ENCODE measurements around the gene ANKRD10. TPM values are rescaled to one million over a fixed set of nuclear protein-coding genes. Genes with fewer than 3 reads are reported as not detected.
A peak's percentile ranks its signal among the peaks of the same experiment; 100 is the strongest.

Gene ANKRD10
- total and polyA plus RNA-seq, 2 donors from 2014 or later = 64.9 to 159 TPM

GRCh38 chr13:110925023-110925612 is 10.2 kb upstream of the ANKRD10 start:
- TF ChIP-seq, protein P1, sequence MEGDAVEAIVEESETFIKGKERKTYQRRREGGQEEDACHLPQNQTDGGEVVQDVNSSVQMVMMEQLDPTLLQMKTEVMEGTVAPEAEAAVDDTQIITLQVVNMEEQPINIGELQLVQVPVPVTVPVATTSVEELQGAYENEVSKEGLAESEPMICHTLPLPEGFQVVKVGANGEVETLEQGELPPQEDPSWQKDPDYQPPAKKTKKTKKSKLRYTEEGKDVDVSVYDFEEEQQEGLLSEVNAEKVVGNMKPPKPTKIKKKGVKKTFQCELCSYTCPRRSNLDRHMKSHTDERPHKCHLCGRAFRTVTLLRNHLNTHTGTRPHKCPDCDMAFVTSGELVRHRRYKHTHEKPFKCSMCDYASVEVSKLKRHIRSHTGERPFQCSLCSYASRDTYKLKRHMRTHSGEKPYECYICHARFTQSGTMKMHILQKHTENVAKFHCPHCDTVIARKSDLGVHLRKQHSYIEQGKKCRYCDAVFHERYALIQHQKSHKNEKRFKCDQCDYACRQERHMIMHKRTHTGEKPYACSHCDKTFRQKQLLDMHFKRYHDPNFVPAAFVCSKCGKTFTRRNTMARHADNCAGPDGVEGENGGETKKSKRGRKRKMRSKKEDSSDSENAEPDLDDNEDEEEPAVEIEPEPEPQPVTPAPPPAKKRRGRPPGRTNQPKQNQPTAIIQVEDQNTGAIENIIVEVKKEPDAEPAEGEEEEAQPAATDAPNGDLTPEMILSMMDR (IDR thresholded peaks at IDR 0.05; ENCODE audit: borderline replicate concordance, extremely low read depth, insufficient read depth) = no peak
- H3K27me3 ChIP-seq (ENCODE audit: control insufficient read depth, insufficient read depth, low read length) = no peaks in the 10 kb centered on the region
- H3K4me3 ChIP-seq (ENCODE audit: low read length in 3 of 3) = no peak overlapping the region
- H3K36me3 ChIP-seq (ENCODE audit: control insufficient read depth in 2 of 3, insufficient read depth in 3 of 3, low read length in 3 of 3) = no peaks in the 10 kb centered on the region
- FAIRE-seq = no peak
- intact Hi-C loops (cut with DNase I) = no loop called here
- H3K4me1 ChIP-seq (ENCODE audit: control insufficient read depth in 2 of 3, insufficient read depth in 2 of 3, low read depth in 1 of 3, low read length in 3 of 3) = no peaks in the 10 kb centered on the region
- no peak overlapping the region for H3K9ac ChIP-seq (ENCODE audit: low read length in 3 of 3)
- no peaks in the 10 kb centered on the region for H3K9me3 ChIP-seq (ENCODE audit: control insufficient read depth in 2 of 3, insufficient read depth in 1 of 3, low read length in 3 of 3)
- H3K27ac ChIP-seq (ENCODE audit: low read depth in 2 of 2, low read length in 2 of 2) = no peak overlapping the region
- peak in 3 of 5 donors; percentile 55 to 67 (median 60) for DNase-seq

GRCh38 chr13:110924639-110924934 is 9.7 kb upstream of the ANKRD10 start:
- Histone ChIP-seq H3K36me3 (ENCODE audit: control insufficient read depth in 2 of 3, insufficient read depth in 3 of 3, low read length in 3 of 3) (no peaks in the 10 kb centered on the region), H3K27ac (ENCODE audit: low read depth in 2 of 2, low read length in 2 of 2) (no peak overlapping the region), H3K9me3 (ENCODE audit: control insufficient read depth in 2 of 3, insufficient read depth in 1 of 3, low read length in 3 of 3) (no peaks in the 10 kb centered on the region), H3K9ac (ENCODE audit: low read length in 3 of 3) (no peak overlapping the region), H3K4me3 (ENCODE audit: low read length in 3 of 3) (no peak overlapping the region), H3K4me1 (ENCODE audit: control insufficient read depth in 2 of 3, insufficient read depth in 2 of 3, low read depth in 1 of 3, low read length in 3 of 3) (no peaks in the 10 kb centered on the region), H3K27me3 (ENCODE audit: control insufficient read depth, insufficient read depth, low read length) (no peaks in the 10 kb centered on the region)
- intact Hi-C loops (cut with DNase I) = no loop called here
- no peak for DNase-seq
- TF ChIP-seq, protein P1 (IDR thresholded peaks at IDR 0.05; ENCODE audit: borderline replicate concordance, extremely low read depth, insufficient read depth) = no peak
- no peak for FAIRE-seq

GRCh38 chr13:110923777-110924638 is 9.1 kb upstream of the ANKRD10 start:
- Histone ChIP-seq H3K9me3 (ENCODE audit: control insufficient read depth in 2 of 3, insufficient read depth in 1 of 3, low read length in 3 of 3) (no peaks in the 10 kb centered on the region), H3K27me3 (ENCODE audit: control insufficient read depth, insufficient read depth, low read length) (no peaks in the 10 kb centered on the region), H3K4me1 (ENCODE audit: control insufficient read depth in 2 of 3, insufficient read depth in 2 of 3, low read depth in 1 of 3, low read length in 3 of 3) (no peaks in the 10 kb centered on the region), H3K9ac (ENCODE audit: low read length in 3 of 3) (no peak overlapping the region), H3K27ac (ENCODE audit: low read depth in 2 of 2, low read length in 2 of 2) (no peak overlapping the region), H3K36me3 (ENCODE audit: control insufficient read depth in 2 of 3, insufficient read depth in 3 of 3, low read length in 3 of 3) (no peaks in the 10 kb centered on the region), H3K4me3 (ENCODE audit: low read length in 3 of 3) (no peak overlapping the region)
- FAIRE-seq = no peak
- TF ChIP-seq, protein P1 (IDR thresholded peaks at IDR 0.05; ENCODE audit: borderline replicate concordance, extremely low read depth, insufficient read depth) = no peak
- intact Hi-C loops (cut with DNase I) = no loop called here
- peak in 2 of 5 donors; percentile 18 to 51 for DNase-seq
